Testis (tissue), 3 donors: ENCODE measurements around the gene TRIM31. TPM values are rescaled to one million over a fixed set of nuclear protein-coding genes. Genes with fewer than 3 reads are reported as not detected.

Experiments
- DNase-seq: peaks from one replicate; pipeline ENCODE4 v3.0.0-alpha.2; 2019
- H3K27ac ChIP-seq, 2 donors: fragments of 200-600 bp; sonication (generic); one replicate each; pipeline ENCODE4 v1.5.1; 2019
- H3K27me3 ChIP-seq: fragments of 200-600 bp; sonication (generic); one replicate; pipeline ENCODE4 v1.5.1; 2019
- H3K36me3 ChIP-seq: fragments of 200-600 bp; sonication (generic); one replicate; pipeline ENCODE4 v1.5.1; 2017; ENCODE audit warnings: low read depth; ENCODE audit errors: missing control alignments
- H3K4me1 ChIP-seq: fragments of 200-600 bp; sonication (generic); one replicate; pipeline ENCODE4 v1.5.1; 2019
- H3K4me3 ChIP-seq, 2 donors: fragments of 200-600 bp; sonication (generic); one replicate each; pipeline ENCODE4 v1.5.1; 2017 to 2019
- H3K9me3 ChIP-seq: fragments of 200-600 bp; sonication (generic); one replicate; pipeline ENCODE4 v1.5.1; 2017
- POLR2A ChIP-seq: fragments of 450-650 bp; IDR thresholded peaks from one replicate; pipeline ENCODE4 v1.6.1; 2017; ENCODE audit warnings: antibody characterized with exemption, mild to moderate bottlenecking, moderate library complexity
- WGBS, 2 donors: methylation state at CpG; one replicate each; pipeline ENCODE4 v1.1.5; 2018; 5-methylcytosine and 5-hydroxymethylcytosine counted together
- intact Hi-C: fragments of 100-400 bp; cut with DNase I; formaldehyde crosslinking; loops from one replicate; pipeline ENCODE4 v1.15.1; 2023; ENCODE audit warnings: low total_unique reads
- polyA plus RNA-seq: library from polyadenylated mRNA; stranded (reverse); fragments of 350-450 nt; fragmentation: Illumina TruSeq; extraction: RNeasy Lipid Tissue Mini Kit (QIAGEN cat#74804); gene quantifications from one replicate; pipeline ENCODE4 v1.2.3, GENCODE V29; 2014; ENCODE audit warnings: low read depth, low replicate concordance; ENCODE audit not compliant: insufficient read depth
- total RNA-seq, 2 donors: library from RNA; depleted of rRNA; stranded (reverse); fragments of >200 nt; gene quantifications; one replicate each; pipeline ENCODE4 v1.2.3, GENCODE V29; 2016
- TF ChIP-seq, protein P1 (sequence below), 3 experiments: fragments of 450-650 bp in 2 of 3; fragments of 200-600 bp in 1 of 3; sonication (generic) in 1 of 3; IDR thresholded peaks; one replicate each; pipeline ENCODE4 v1.5.1; 2016 to 2019; ENCODE audit warnings: antibody characterized with exemption in 3 of 3, mild to moderate bottlenecking in 2 of 3, moderate library complexity in 1 of 3

The TRIM31 gene
- total and polyA plus RNA-seq, 3 donors from 2014 or later = 0.50 to 6.4 (median 4.0) TPM

- TF ChIP-seq, protein P1, sequence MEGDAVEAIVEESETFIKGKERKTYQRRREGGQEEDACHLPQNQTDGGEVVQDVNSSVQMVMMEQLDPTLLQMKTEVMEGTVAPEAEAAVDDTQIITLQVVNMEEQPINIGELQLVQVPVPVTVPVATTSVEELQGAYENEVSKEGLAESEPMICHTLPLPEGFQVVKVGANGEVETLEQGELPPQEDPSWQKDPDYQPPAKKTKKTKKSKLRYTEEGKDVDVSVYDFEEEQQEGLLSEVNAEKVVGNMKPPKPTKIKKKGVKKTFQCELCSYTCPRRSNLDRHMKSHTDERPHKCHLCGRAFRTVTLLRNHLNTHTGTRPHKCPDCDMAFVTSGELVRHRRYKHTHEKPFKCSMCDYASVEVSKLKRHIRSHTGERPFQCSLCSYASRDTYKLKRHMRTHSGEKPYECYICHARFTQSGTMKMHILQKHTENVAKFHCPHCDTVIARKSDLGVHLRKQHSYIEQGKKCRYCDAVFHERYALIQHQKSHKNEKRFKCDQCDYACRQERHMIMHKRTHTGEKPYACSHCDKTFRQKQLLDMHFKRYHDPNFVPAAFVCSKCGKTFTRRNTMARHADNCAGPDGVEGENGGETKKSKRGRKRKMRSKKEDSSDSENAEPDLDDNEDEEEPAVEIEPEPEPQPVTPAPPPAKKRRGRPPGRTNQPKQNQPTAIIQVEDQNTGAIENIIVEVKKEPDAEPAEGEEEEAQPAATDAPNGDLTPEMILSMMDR (IDR thresholded peaks at IDR 0.05) = peak; percentile 76 to 92 (median 85)
- no peak for TF ChIP-seq POLR2A
- peak; percentile 95 for DNase-seq
- Histone ChIP-seq H3K36me3 (no peaks in the 10 kb centered on the region), H3K4me3 (peak overlapping the region; percentile 48 to 64), H3K27ac (peak overlapping the region; percentile 60 to 61), H3K27me3 (no peaks in the 10 kb centered on the region), H3K4me1 (peaks cover 19% of the 10 kb centered on the region), H3K9me3 (no peaks in the 10 kb centered on the region)
- WGBS, 2 donors = 3 to 4% methylated on average over 36 of the region's 36 CpGs
- intact Hi-C loops = no loop called here
Measured at GRCh38 chr6:30102970-30103871, 9.7 kb downstream of the TRIM31 start.

GRCh38 chr6:30102414-30102969, 10.4 kb downstream of the TRIM31 start:
- Histone ChIP-seq H3K4me1 (peaks cover 19% of the 10 kb centered on the region), H3K9me3 (no peaks in the 10 kb centered on the region), H3K36me3 (no peaks in the 10 kb centered on the region), H3K27me3 (no peaks in the 10 kb centered on the region), H3K27ac (peak overlapping the region; percentile 60 to 61), H3K4me3 (peak overlapping the region; percentile 44 to 48)
- intact Hi-C loops = no loop called here
- DNase-seq = peak; percentile 20
- TF ChIP-seq, protein P1 (IDR thresholded peaks at IDR 0.05) = no peak
- no peak for TF ChIP-seq POLR2A
- WGBS, 2 donors = 38 to 51% methylated on average over 15 of the region's 15 CpGs

DNA sequence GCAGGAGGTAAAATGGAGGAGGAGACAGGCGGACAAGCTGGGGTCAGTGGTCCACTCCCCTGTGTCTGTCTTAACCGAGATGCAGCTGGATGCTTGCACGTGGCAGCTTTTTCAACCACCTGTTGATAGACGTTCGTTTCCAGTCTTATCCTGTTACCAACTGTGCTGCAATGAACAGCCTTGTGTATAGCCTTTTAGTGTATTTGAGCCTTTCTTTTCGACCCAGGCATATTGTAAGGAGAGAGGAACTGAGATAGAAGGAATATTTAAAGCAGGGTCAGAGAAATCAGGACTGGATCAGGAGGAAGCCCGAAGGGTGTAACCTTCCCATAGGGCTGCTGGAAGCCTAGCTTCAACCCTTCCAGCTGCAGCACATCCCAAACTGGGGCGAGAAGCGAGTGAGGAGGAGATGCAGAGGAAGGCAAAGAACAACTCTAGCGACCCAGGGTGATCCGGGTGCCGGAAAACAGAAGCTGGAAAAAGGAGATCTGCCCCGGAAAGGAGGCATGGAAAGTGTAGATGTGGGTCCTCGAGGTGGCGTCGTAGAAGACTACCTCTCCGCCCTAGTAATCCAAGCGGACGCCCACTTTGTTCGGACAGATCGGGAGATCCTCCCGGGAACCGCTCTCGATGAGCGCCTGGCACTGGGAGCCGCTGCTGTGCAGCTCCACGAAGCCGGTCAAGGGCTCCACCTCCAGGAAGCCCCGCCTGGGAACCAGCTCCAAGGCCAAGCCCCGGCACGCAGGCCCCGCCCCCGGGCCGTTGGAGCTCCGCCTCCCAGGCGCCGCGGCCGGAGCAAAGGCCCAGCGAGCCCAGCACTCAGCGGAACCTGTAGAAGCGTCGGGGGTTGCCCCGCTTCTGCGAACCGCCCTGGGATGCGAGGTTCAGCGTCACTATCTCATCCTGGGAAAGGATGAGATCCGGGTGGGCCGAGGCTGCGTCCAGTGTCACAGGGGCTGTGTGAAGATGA, 11.2 kb downstream of the TRIM31 start:
- H3K36me3 ChIP-seq = no peaks in the 10 kb centered on the region
- H3K4me1 ChIP-seq = peaks cover 19% of the 10 kb centered on the region
- no peaks in the 10 kb centered on the region for H3K27me3 ChIP-seq
- no peaks in the 10 kb centered on the region for H3K9me3 ChIP-seq
- peak overlapping the region; percentile 60 to 61 for H3K27ac ChIP-seq
- intact Hi-C loops = no loop called here
- peak overlapping the region; percentile 25 to 44 for H3K4me3 ChIP-seq
- no peak for TF ChIP-seq POLR2A
- TF ChIP-seq, protein P1 (IDR thresholded peaks at IDR 0.05) = no peak
- WGBS, 2 donors = 2 to 4% methylated on average over 29 to 50 of the region's 51 CpGs
- DNase-seq = peak; percentile 95

- DNase-seq = peak; percentile 65
- H3K4me1 ChIP-seq = peaks cover 19% of the 10 kb centered on the region
- no peaks in the 10 kb centered on the region for H3K9me3 ChIP-seq
- no peak for TF ChIP-seq POLR2A
- TF ChIP-seq, protein P1 (IDR thresholded peaks at IDR 0.05) = no peak
- WGBS, 2 donors = 2 to 3% methylated on average over 23 to 47 of the region's 47 CpGs
- no peaks in the 10 kb centered on the region for H3K27me3 ChIP-seq
- no peak overlapping the region for H3K27ac ChIP-seq
- intact Hi-C loops = no loop called here
- no peaks in the 10 kb centered on the region for H3K36me3 ChIP-seq
- peak overlapping the region in 1 of 2 donors; percentile 20 for H3K4me3 ChIP-seq
Measured at GRCh38 chr6:30100585-30101443, 12.1 kb downstream of the TRIM31 start.
